Heart left ventricle (tissue), 16 donors: ENCODE measurements around the gene LRFN4. TPM values are rescaled to one million over a fixed set of nuclear protein-coding genes. Genes with fewer than 3 reads are reported as not detected.

Experiments
- ATAC-seq, 4 donors: fragments of 200-7000 bp; cut with Tn5 transposase; one replicate each; pipeline ENCODE4 v1.9.1; 2020 to 2022; ENCODE audit warnings: moderate library complexity in 4 of 4, mild to moderate bottlenecking in 3 of 4, moderate number of reproducible peaks in 1 of 4
- DNase-seq, 5 donors: peaks; one replicate each; pipeline ENCODE4 v3.0.0-alpha.2; 2020
- H3K27ac ChIP-seq, 12 donors: fragments of 200-600 bp; sonication (generic) in 4 of 12; one replicate each; pipeline versions ENCODE4 v1.5.0 to v1.8.0; 2016 to 2022; ENCODE audit warnings: mild to moderate bottlenecking in 2 of 12
- H3K27me3 ChIP-seq, 9 donors: fragments of 200-600 bp; sonication (generic) in 2 of 9; one replicate each; pipeline versions ENCODE4 v1.5.1 to v1.8.0; 2016 to 2022; ENCODE audit warnings: mild to moderate bottlenecking in 3 of 9
- H3K36me3 ChIP-seq, 9 donors: fragments of 200-600 bp; sonication (generic) in 2 of 9; one replicate each; pipeline versions ENCODE4 v1.5.0 to v1.8.0; 2018 to 2022; ENCODE audit warnings: mild to moderate bottlenecking in 2 of 9
- H3K4me1 ChIP-seq, 12 donors: fragments of 200-600 bp; sonication (generic) in 4 of 12; one replicate each; pipeline versions ENCODE4 v1.5.0 to v1.8.0; 2016 to 2022; ENCODE audit warnings: mild to moderate bottlenecking in 3 of 12
- H3K4me3 ChIP-seq, 12 donors: fragments of 200-600 bp; sonication (generic) in 4 of 12; one replicate each; pipeline versions ENCODE4 v1.5.0 to v1.8.0; 2017 to 2022; ENCODE audit warnings: mild to moderate bottlenecking in 9 of 12, moderate library complexity in 4 of 12
- H3K9me3 ChIP-seq, 12 donors: fragments of 200-600 bp; sonication (generic) in 4 of 12; one replicate each; pipeline versions ENCODE4 v1.5.0 to v1.8.0; 2016 to 2022; ENCODE audit warnings: mild to moderate bottlenecking in 1 of 12
- CTCF ChIP-seq, 12 donors: fragments of 200-600 bp; sonication (generic) in 4 of 12; IDR thresholded peaks; one replicate each; pipeline versions ENCODE4 v1.5.0 to v1.8.0; 2018 to 2022; ENCODE audit warnings: antibody characterized with exemption in 12 of 12, mild to moderate bottlenecking in 5 of 12
- POLR2A ChIP-seq, 2 donors: fragments of 450-650 bp; IDR thresholded peaks; one replicate each; pipeline ENCODE4 v1.6.1; 2017; ENCODE audit warnings: antibody characterized with exemption in 2 of 2, mild to moderate bottlenecking in 2 of 2, moderate library complexity in 2 of 2
- WGBS, 4 donors: extraction: QIAGEN DNeasy Blood & Tissue Kit in 2 of 4; methylation state at CpG; one replicate each; pipeline versions ENCODE4 v1.1.5 to v1.1.7; 2013 to 2018; 5-methylcytosine and 5-hydroxymethylcytosine counted together
- intact Hi-C, 10 donors: fragments of 100-400 bp; cut with DNase I; formaldehyde crosslinking; loops; one replicate each; pipeline versions ENCODE4 v1.11.1 to v1.14.2; 2022
- polyA plus RNA-seq, 2 donors: library from polyadenylated mRNA; stranded (reverse); fragments of 200-250 nt; gene quantifications; one replicate each; pipeline ENCODE4 v1.2.3, GENCODE V29; 2013
- total RNA-seq, 9 donors: library from RNA; depleted of rRNA in 2 of 9; stranded (reverse); fragments of >200 nt in 2 of 9; fragmentation: NEBNext Ultra II Directional in 3 of 9; extraction: Animal tissue kit (Norgen Biotek cat#: 25700) in 3 of 9; gene quantifications; one replicate each; pipeline versions ENCODE4 v1.1.0 to v1.2.4, GENCODE V29; 2016 to 2023
- donor health status: ischemic (EF 13 %, LVEDD 7.1; RV severe dilation, severe dysfunction).
- donor health status: healthy with polysubstance abuse.
- donor health status: DM: no; HTN: yes; CAD: no.
- donor health status: DM: no; HTN: no; CAD: no.
- donor health status: ischemic (EF 25% LVEDD 6.9; RV normal size, moderate dysfunction).
- donor health status: ischemic (EF 25% LVEDD 5.7; RV mildly dilated, moderate dysfunction).
- donor health status: healthy.
- donor health status: DM: yes; HTN: yes; CAD: no.
- donor health status: ischemic (EF 35%, LVEDD 5.7; RV mildly dilated, moderate dysfunction).
- donor health status: nonischemic (EF 11% LVEDD 7.7; RV severe dilation, severe dysfunction).
- donor health status: DM: yes; HTN: yes; CAD: no.
- donor health status: PGD.
- donor health status: ischemic (EF 29% LVEDD 5.4; RV normal size, mild dysfunction).
- donor health status: nonischemic (EF 23%, LVEDD 6.1; RV moderate dilation, normal function).

Gene LRFN4
- total and polyA plus RNA-seq, 11 donors = 8.2 to 22.1 (median 15.4) TPM

- no peaks in the 10 kb centered on the region for H3K9me3 ChIP-seq
- no peak overlapping the region for H3K4me3 ChIP-seq
- WGBS, 4 donors = 67 to 69% (median 67%) methylated on average over 23 to 27 of the region's 27 CpGs
- no peaks in the 10 kb centered on the region for H3K27me3 ChIP-seq
- intact Hi-C loops = no loop called here
- DNase-seq = peak in 1 of 5 donors; percentile 27
- ATAC-seq = peak in 1 of 4 donors; percentile 35
- TF ChIP-seq POLR2A (IDR thresholded peaks at IDR 0.05) (no peak), CTCF (IDR thresholded peaks at IDR 0.05) (peak in 1 of 12 donors; percentile 24)
- peaks cover 0 to 21% (median 0%) of the 10 kb centered on the region in 9 donors for H3K36me3 ChIP-seq
- no peak overlapping the region for H3K27ac ChIP-seq
- H3K4me1 ChIP-seq = no peaks in the 10 kb centered on the region
Observed at GRCh38 chr11:66868726-66869566, 12.1 kb downstream of the LRFN4 start.

- H3K27ac ChIP-seq = no peak overlapping the region
- H3K36me3 ChIP-seq = peaks cover 0 to 21% (median 0%) of the 10 kb centered on the region in 9 donors
- no peaks in the 10 kb centered on the region for H3K27me3 ChIP-seq
- no peak for ATAC-seq
- H3K4me3 ChIP-seq = no peak overlapping the region
- H3K9me3 ChIP-seq = no peaks in the 10 kb centered on the region
- no peak for DNase-seq
- no peaks in the 10 kb centered on the region for H3K4me1 ChIP-seq
- 90 to 97% (median 93%) methylated on average over 9 of the region's 9 CpGs for WGBS, 4 donors
- intact Hi-C loops = no loop called here
- no peak for TF ChIP-seq CTCF (IDR thresholded peaks at IDR 0.05)
- no peak for TF ChIP-seq POLR2A (IDR thresholded peaks at IDR 0.05)
Observed at GRCh38 chr11:66869567-66869870, 12.7 kb downstream of the LRFN4 start.

DNA sequence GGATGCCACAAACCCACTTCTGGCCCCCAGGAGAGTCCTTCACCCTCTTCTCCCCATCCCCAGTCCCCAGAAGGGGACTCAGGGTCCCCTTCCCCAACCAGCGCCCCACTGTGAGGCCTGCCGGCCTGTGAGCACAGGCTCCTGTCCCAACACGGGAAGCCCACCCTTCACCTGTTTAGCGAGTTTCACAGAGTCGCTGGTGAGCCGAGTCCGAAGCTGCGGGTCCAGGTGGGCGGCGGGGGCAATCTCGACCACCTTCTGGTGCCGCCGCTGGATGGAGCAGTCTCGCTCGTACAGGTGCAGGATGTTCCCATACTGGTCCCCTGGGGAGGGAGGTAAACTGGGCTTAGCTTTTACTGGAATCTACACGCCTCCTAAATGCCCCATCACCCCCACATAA, 13.3 kb downstream of the LRFN4 start:
- no peak for TF ChIP-seq CTCF (IDR thresholded peaks at IDR 0.05)
- no peak for TF ChIP-seq POLR2A (IDR thresholded peaks at IDR 0.05)
- Histone ChIP-seq H3K36me3 (peaks cover 0 to 21% (median 0%) of the 10 kb centered on the region in 9 donors), H3K4me3 (no peak overlapping the region), H3K9me3 (no peaks in the 10 kb centered on the region), H3K27me3 (no peaks in the 10 kb centered on the region), H3K27ac (no peak overlapping the region), H3K4me1 (no peaks in the 10 kb centered on the region)
- intact Hi-C loops = no loop called here
- DNase-seq = no peak
- WGBS, 4 donors = 97% methylated on average over 14 to 16 of the region's 16 CpGs
- ATAC-seq = no peak

DNA sequence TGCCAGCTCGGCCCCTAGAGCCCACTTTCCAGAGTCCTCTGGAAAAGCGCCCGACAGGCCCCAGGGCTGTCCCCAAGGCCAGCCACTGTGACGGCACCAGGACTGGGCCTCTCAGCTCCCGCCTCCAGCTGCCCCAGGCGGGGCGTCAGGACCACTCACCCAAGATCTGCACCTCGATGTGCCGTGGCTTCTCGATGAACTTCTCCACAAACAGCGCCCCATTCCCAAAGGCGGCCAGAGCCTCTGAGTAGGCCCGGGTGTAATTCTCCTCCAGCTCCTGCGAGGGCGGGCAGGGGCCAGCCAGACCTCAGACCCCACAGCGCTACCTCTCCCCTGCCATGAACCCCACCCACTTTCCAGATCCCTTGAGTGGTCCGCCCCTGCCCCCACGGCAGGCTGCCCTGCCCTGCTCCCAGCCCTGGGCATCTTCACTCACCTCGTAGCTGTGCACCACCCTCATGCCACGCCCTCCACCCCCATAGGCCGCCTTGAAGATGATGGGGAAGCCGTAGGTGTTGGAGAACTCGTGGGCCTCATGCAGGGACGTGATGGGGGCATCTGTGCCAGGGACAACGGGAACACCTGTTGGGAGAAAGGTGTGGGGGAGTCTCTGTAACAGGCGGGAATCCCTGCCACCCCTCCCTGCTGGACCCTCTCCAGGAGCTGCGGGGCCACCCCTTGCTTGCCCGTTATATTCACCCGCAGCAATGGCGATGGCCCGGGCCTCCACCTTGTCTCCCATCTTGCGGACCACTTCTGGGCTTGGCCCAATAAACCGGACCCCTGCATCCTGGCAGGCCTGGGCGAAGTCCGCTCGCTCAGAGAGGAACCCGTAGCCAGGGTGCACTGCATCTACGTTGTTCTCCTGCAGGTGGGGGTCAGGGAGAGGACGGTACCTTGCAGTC, 14.0 kb downstream of the LRFN4 start:
- ATAC-seq (no peak), DNase-seq (peak in 1 of 5 donors; percentile 14)
- Histone ChIP-seq H3K4me3 (no peak overlapping the region), H3K27ac (no peak overlapping the region), H3K36me3 (peaks cover 0 to 21% (median 0%) of the 10 kb centered on the region in 9 donors), H3K27me3 (no peaks in the 10 kb centered on the region), H3K4me1 (no peaks in the 10 kb centered on the region), H3K9me3 (no peaks in the 10 kb centered on the region)
- 94 to 96% (median 95%) methylated on average over 27 to 39 of the region's 39 CpGs for WGBS, 4 donors
- TF ChIP-seq CTCF (IDR thresholded peaks at IDR 0.05) (no peak), POLR2A (IDR thresholded peaks at IDR 0.05) (no peak)
- intact Hi-C loops = no loop called here
